H1 (cell line): ENCODE results near the gene ARF4. TPM values are rescaled to one million over a fixed set of nuclear protein-coding genes. Genes with fewer than 3 reads are reported as not detected.

Source experiments
- CTCF ChIA-PET: fragments of 300-600 bp; sonication (Branson Sonifier 250); formaldehyde crosslinking; loops from one replicate; lab custom pipeline; 2021; ENCODE audit not compliant: partially characterized antibody; lab: Charles Lee
- POLR2A ChIA-PET: fragments of 300-600 bp; sonication (Branson Sonifier 250); formaldehyde crosslinking; loops from one replicate; lab custom pipeline; 2021; ENCODE audit warnings: inconsistent platforms; ENCODE audit not compliant: partially characterized antibody; lab: Charles Lee
- DNase-seq, 2 experiments: peaks; one replicate each; pipeline versions ENCODE4 v3.0.0 to v3.0.0-alpha.2; 2010 to 2022; ENCODE audit warnings: low spot score in 2 of 2, low read depth in 1 of 2, mixed read lengths in 1 of 2
- FAIRE-seq: peaks from 2 replicates; lab custom pipeline; 2011; peaks lifted over from hg19 to GRCh38; lab: Jason Lieb, UNC
- H2AFZ ChIP-seq: 2 replicates; pipeline ENCODE4 v1.8.1; 2012; ENCODE audit warnings: low read length, inconsistent platforms
- H2AK5ac ChIP-seq: 2 replicates; pipeline ENCODE4 v1.6.1; 2013; ENCODE audit warnings: low read depth, low read length
- H2BK120ac ChIP-seq: replicated peaks from 2 replicates; pipeline ENCODE3; 2013; ENCODE audit warnings: low read depth, low read length, inconsistent platforms
- H2BK12ac ChIP-seq: 2 replicates; pipeline ENCODE4 v1.6.1; 2013; ENCODE audit warnings: low read depth, low read length
- H2BK15ac ChIP-seq: 2 replicates; pipeline ENCODE4 v1.6.1; 2013; ENCODE audit warnings: low read length
- H2BK20ac ChIP-seq: 2 replicates; pipeline ENCODE4 v1.6.1; 2013; ENCODE audit warnings: low read length
- H2BK5ac ChIP-seq: 2 replicates; pipeline ENCODE4 v1.6.1; 2013; ENCODE audit warnings: low read depth, low read length
- H3K14ac ChIP-seq: 2 replicates; pipeline ENCODE4 v1.6.1; 2013; ENCODE audit warnings: inconsistent platforms; ENCODE audit not compliant: insufficient read length
- H3K18ac ChIP-seq: 2 replicates; pipeline ENCODE4 v1.6.1; 2013; ENCODE audit warnings: low read length; ENCODE audit errors: extremely low read depth
- H3K23ac ChIP-seq: 2 replicates; pipeline ENCODE4 v1.6.1; 2013; ENCODE audit warnings: inconsistent platforms; ENCODE audit not compliant: insufficient read length
- H3K23me2 ChIP-seq: 2 replicates; pipeline ENCODE4 v1.6.1; 2013; ENCODE audit warnings: low read depth, low read length
- H3K27ac ChIP-seq: 2 replicates; pipeline ENCODE4 v1.6.1; 2011; ENCODE audit warnings: low read depth, low read length, inconsistent platforms
- H3K27me3 ChIP-seq, 4 experiments: replicated peaks in 1 of 4; 1 replicate in 1 of 4; 2 replicates in 3 of 4; pipeline versions ENCODE4 v1.6.1 to v1.8.1; 2011 to 2013; ENCODE audit warnings: low read length in 3 of 4, mild to moderate bottlenecking in 3 of 4, inconsistent platforms in 2 of 4, mixed read lengths in 2 of 4, moderate library complexity in 1 of 4; ENCODE audit not compliant: control insufficient read depth in 3 of 4, insufficient read depth in 3 of 4; ENCODE audit errors: extremely low read depth in 1 of 4
- H3K36me3 ChIP-seq, 4 experiments: 2 replicates each; pipeline versions ENCODE4 v1.6.1 to v1.8.1; 2011 to 2013; ENCODE audit warnings: mild to moderate bottlenecking in 4 of 4, low read length in 3 of 4, moderate library complexity in 2 of 4, control low read depth in 1 of 4, inconsistent platforms in 1 of 4; ENCODE audit not compliant: insufficient read depth in 4 of 4, control insufficient read depth in 2 of 4
- H3K4ac ChIP-seq: replicated peaks from 2 replicates; pipeline ENCODE3; 2013; ENCODE audit warnings: low read length, low read depth, mixed read lengths, inconsistent platforms; ENCODE audit not compliant: insufficient read length
- H3K4me1 ChIP-seq, 4 experiments: replicated peaks in 1 of 4; 1 replicate in 1 of 4; 2 replicates in 3 of 4; pipeline versions ENCODE4 v1.6.1 to v1.8.1; 2011 to 2013; ENCODE audit warnings: low read length in 3 of 4, inconsistent platforms in 2 of 4, mixed read lengths in 1 of 4; ENCODE audit not compliant: insufficient read depth in 4 of 4, control insufficient read depth in 3 of 4
- H3K4me2 ChIP-seq, 2 experiments: 2 replicates each; pipeline versions ENCODE4 v1.6.1 to v1.8.1; 2011 to 2013; ENCODE audit warnings: low read depth in 2 of 2, low read length in 2 of 2, control low read depth in 1 of 2, inconsistent platforms in 1 of 2, mild to moderate bottlenecking in 1 of 2; ENCODE audit not compliant: insufficient read depth in 1 of 2
- H3K4me3 ChIP-seq, 4 experiments: fragments of 200-600, 300-600 bp in 1 of 4; sonication (generic), shearing (Covaris generic), sonication (Bioruptor Twin) in 1 of 4; 2 replicates each; pipeline versions ENCODE4 v1.5.1 to v1.8.1; 2011 to 2016; ENCODE audit warnings: low read length in 4 of 4, low read depth in 3 of 4, control low read depth in 2 of 4, inconsistent platforms in 2 of 4, mild to moderate bottlenecking in 2 of 4, mixed read lengths in 1 of 4, moderate library complexity in 1 of 4; ENCODE audit not compliant: insufficient read depth in 2 of 4; ENCODE audit errors: extremely low read depth in 1 of 4
- H3K56ac ChIP-seq: replicated peaks from 2 replicates; pipeline ENCODE3; 2013; ENCODE audit warnings: low read depth, mild to moderate bottlenecking, mixed read lengths, low read length, inconsistent platforms; ENCODE audit not compliant: insufficient read length
- H3K79me1 ChIP-seq: 2 replicates; pipeline ENCODE4 v1.6.1; 2013; ENCODE audit warnings: low read depth, low read length, control low read depth
- H3K79me2 ChIP-seq, 2 experiments: 2 replicates each; pipeline versions ENCODE4 v1.6.1 to v1.8.1; 2012 to 2013; ENCODE audit warnings: low read length in 2 of 2, mild to moderate bottlenecking in 2 of 2, inconsistent platforms in 1 of 2; ENCODE audit not compliant: insufficient read depth in 2 of 2, control insufficient read depth in 1 of 2
- H3K9ac ChIP-seq, 4 experiments: replicated peaks in 1 of 4; 1 replicate in 1 of 4; 2 replicates in 3 of 4; pipeline versions ENCODE4 v1.6.1 to v1.8.1; 2011 to 2013; ENCODE audit warnings: low read depth in 3 of 4, low read length in 3 of 4, control low read depth in 2 of 4, mild to moderate bottlenecking in 2 of 4, moderate library complexity in 2 of 4, inconsistent platforms in 1 of 4; ENCODE audit errors: extremely low read depth in 1 of 4
- H3K9me3 ChIP-seq, 2 experiments: 2 replicates each; pipeline versions ENCODE4 v1.6.1 to v1.8.1; 2012 to 2013; ENCODE audit warnings: mild to moderate bottlenecking in 2 of 2, moderate library complexity in 2 of 2, control low read depth in 1 of 2, inconsistent platforms in 1 of 2, low read depth in 1 of 2, low read length in 1 of 2, mixed read lengths in 1 of 2; ENCODE audit not compliant: insufficient read depth in 2 of 2
- H4K20me1 ChIP-seq, 2 experiments: replicated peaks in 1 of 2; 2 replicates each; pipeline versions ENCODE3 to v1.8.1; 2011 to 2013; ENCODE audit warnings: inconsistent platforms in 2 of 2, low read length in 2 of 2, mild to moderate bottlenecking in 1 of 2; ENCODE audit not compliant: insufficient read depth in 2 of 2, control insufficient read depth in 1 of 2
- H4K5ac ChIP-seq: 2 replicates; pipeline ENCODE4 v1.6.1; 2013; ENCODE audit warnings: low read length, low read depth, mixed read lengths, inconsistent platforms; ENCODE audit not compliant: insufficient read length
- H4K8ac ChIP-seq: 2 replicates; pipeline ENCODE4 v1.8.0; 2013; ENCODE audit warnings: mild to moderate bottlenecking, moderate library complexity, low read length, inconsistent platforms; ENCODE audit not compliant: insufficient read depth; ENCODE audit errors: extremely low read depth
- H4K91ac ChIP-seq: replicated peaks from 2 replicates; pipeline ENCODE3; 2013; ENCODE audit warnings: low read length, mixed read lengths, inconsistent platforms; ENCODE audit not compliant: insufficient read length
- BACH1 ChIP-seq: IDR thresholded peaks from 2 replicates; pipeline ENCODE4 v1.6.1; 2012; ENCODE audit warnings: low read length, improper control_type of control experiment
- BCL11A ChIP-seq, 2 experiments: IDR thresholded peaks; one replicate each; pipeline ENCODE4 v1.6.1; 2011; ENCODE audit warnings: low read depth in 2 of 2, low read length in 2 of 2, mild to moderate bottlenecking in 2 of 2
- CBX5 ChIP-seq: fragments of 300-800, 300-1000 bp; sonication (generic); IDR thresholded peaks from 2 replicates; pipeline ENCODE4 v1.7.1; 2016; ENCODE audit warnings: antibody characterized with exemption, low read length, low read depth
- JUN ChIP-seq: IDR thresholded peaks from 2 replicates; pipeline ENCODE4 v1.6.1; 2011; ENCODE audit warnings: low read depth, mild to moderate bottlenecking, improper control_type of control experiment, low read length
- MAFK ChIP-seq: IDR thresholded peaks from 2 replicates; pipeline ENCODE4 v1.6.1; 2012; ENCODE audit warnings: low read depth, mild to moderate bottlenecking, improper control_type of control experiment, low read length
- SIX5 ChIP-seq: IDR thresholded peaks from 2 replicates; pipeline ENCODE4 v1.6.1; 2011; ENCODE audit warnings: mild to moderate bottlenecking, low read depth, low read length
- SP1 ChIP-seq: IDR thresholded peaks from 2 replicates; pipeline ENCODE4 v1.6.1; 2011; ENCODE audit warnings: low read depth, low read length
- SUZ12 ChIP-seq: fragments of 200-600 bp; sonication (generic); IDR thresholded peaks from 2 replicates; pipeline ENCODE4 v1.6.1; 2012; ENCODE audit warnings: mild to moderate bottlenecking, inconsistent platforms, low read length, moderate library complexity, mixed read lengths
- TAF7 ChIP-seq: optimal IDR thresholded peaks from 2 replicates; pipeline ENCODE3; 2011; ENCODE audit warnings: low read depth, mild to moderate bottlenecking, inconsistent platforms, low read length, moderate library complexity, borderline replicate concordance
- TBP ChIP-seq: IDR thresholded peaks from 2 replicates; pipeline ENCODE4 v1.6.1; 2011; ENCODE audit warnings: low read depth, low read length, improper control_type of control experiment
- TEAD4 ChIP-seq: IDR thresholded peaks from 2 replicates; pipeline ENCODE4 v1.6.1; 2012; ENCODE audit warnings: low read depth, low read length, inconsistent platforms, mixed read lengths
- WGBS, 2 experiments: shearing (Covaris generic) in 1 of 2; methylation state at CpG; one replicate each; pipeline versions ENCODE4 v1.1.6 to v1.1.7; 2013 to 2015; ENCODE audit warnings: low lambda C conversion rate in 2 of 2, mixed read lengths in 2 of 2, inconsistent platforms in 1 of 2, low coverage in 1 of 2, missing lambda C conversion rate in 1 of 2; ENCODE audit not compliant: insufficient replicate concordance in 2 of 2, insufficient coverage in 1 of 2, insufficient read length in 1 of 2; ENCODE audit errors: extremely low coverage in 1 of 2, missing lambda C conversion rate in 1 of 2; 5-methylcytosine and 5-hydroxymethylcytosine counted together
- polyA plus RNA-seq, 7 experiments: library from polyadenylated mRNA; depleted of rRNA in 3 of 7; stranded (reverse) in 5 of 7; unstranded in 2 of 7; fragments of >200 nt in 5 of 7; fragments of 200-250 nt in 2 of 7; gene quantifications; 1 replicate in 5 of 7; 2 replicates in 1 of 7; 4 replicates in 1 of 7; pipeline versions ENCODE4 v1.2.1 to v1.2.3, GENCODE V29; 2011 to 2013; ENCODE audit warnings: missing spikeins in 2 of 7, mixed read lengths in 2 of 7
- total RNA-seq: library from RNA; stranded (reverse); fragmentation: NEBNext Ultra II Directional; extraction: Animal tissue kit (Norgen Biotek cat#: 25700); gene quantifications from 2 replicates; pipeline ENCODE4 v1.2.1, GENCODE V29; 2021

Gene ARF4
- total and polyA plus RNA-seq, 2 of the 8 experiments (the other 6 are each of a cell fraction or from before 2014, with no cell fraction given): 138 to 165 TPM

- H2BK5ac ChIP-seq: no peak overlapping the region
- no peak overlapping the region for H2BK12ac ChIP-seq
- peaks cover 0 to 30% (median 4%) of the 10 kb centered on the region in 4 experiments; a peak in 4 of 8 replicates for H3K36me3 ChIP-seq
- no peak overlapping the region for H3K23ac ChIP-seq
- H2AK5ac ChIP-seq: no peak overlapping the region
- no peak overlapping the region for H2BK15ac ChIP-seq
- no peaks in the 10 kb centered on the region; the same call in 1 of the 2 replicates for H3K79me1 ChIP-seq
- H2AFZ ChIP-seq: no peak overlapping the region
- ChIA-PET CTCF (no interaction called here), POLR2A (no interaction called here)
- no peaks in the 10 kb centered on the region for H3K9me3 ChIP-seq
- H2BK120ac ChIP-seq: no peak overlapping the region
- H3K4me1 ChIP-seq: no peaks in the 10 kb centered on the region
- H3K18ac ChIP-seq: no peak overlapping the region
- peaks cover 0 to 6% of the 10 kb centered on the region in 2 experiments for H4K20me1 ChIP-seq
- no peaks in the 10 kb centered on the region for H3K23me2 ChIP-seq
- DNase-seq (no peak), FAIRE-seq (no peak)
- 94% methylated on average over 2 of the region's 2 CpGs; no CpG with 5 or more reads in 1 of the 2 experiments for WGBS, 2 experiments
- H4K8ac ChIP-seq: no peak overlapping the region
- H3K4me3 ChIP-seq: no peak overlapping the region
- H3K4ac ChIP-seq: no peak overlapping the region
- no peak overlapping the region for H4K5ac ChIP-seq
- TF ChIP-seq SP1: no peak
- no peak for TF ChIP-seq CBX5
- TF ChIP-seq TAF7: no peak
- no peak for TF ChIP-seq BACH1
- TF ChIP-seq TBP: no peak
- TF ChIP-seq SUZ12: no peak
- no peak for TF ChIP-seq SIX5
- no peak for TF ChIP-seq MAFK
- TF ChIP-seq JUN: no peak
- no peak for TF ChIP-seq BCL11A (IDR thresholded peaks at IDR 0.05; ENCODE audit: low read depth in 2 of 2, low read length in 2 of 2)
- TF ChIP-seq TEAD4: no peak
- no peak overlapping the region for H3K56ac ChIP-seq
- H3K27me3 ChIP-seq: no peaks in the 10 kb centered on the region
- H3K4me2 ChIP-seq: no peak overlapping the region
- peaks cover 5 to 76% of the 10 kb centered on the region in 2 experiments for H3K79me2 ChIP-seq
- H3K9ac ChIP-seq: no peak overlapping the region
- no peak overlapping the region for H3K27ac ChIP-seq
- H2BK20ac ChIP-seq: no peak overlapping the region
- no peak overlapping the region for H3K14ac ChIP-seq
- H4K91ac ChIP-seq: no peak overlapping the region
These were observed 13.6 kb downstream of the ARF4 start for GRCh38 chr3:57583544-57583943.
